ENCODE data around the gene FBXW11. TPM values are rescaled to one million over a fixed set of nuclear protein-coding genes. Genes with fewer than 3 reads are reported as not detected.

FBXW11 gene
- total RNA-seq (2016; rRNA removed; fragmentation: Illumina TruSeq; extraction: Trizol) (53.6 and 78.0 TPM in 2 replicates), polyA plus RNA-seq (2011; rRNA removed) (31.7 and 33.6 TPM in 2 replicates), polyA minus RNA-seq (2011; rRNA and poly(A)+ RNA removed; ENCODE audit: low replicate concordance) (103 and 117 TPM in 2 replicates), Bru-seq, nascent RNA (percentile 84 among the genes with signal in this experiment), BruChase-seq, experiment 1, labeled RNA remaining after a 6-hour chase (percentile 80 among the genes with signal in this experiment), BruChase-seq, experiment 2, labeled RNA remaining after a 2-hour chase (percentile 77 among the genes with signal in this experiment)
- 13.9 and 16.6 TPM in 2 replicates for total RNA-seq (2016; cell fraction: cytosol; rRNA removed; fragmentation: Illumina TruSeq; extraction: Trizol; ENCODE audit: low read depth)
- 52.4 and 73.5 TPM in 2 replicates for total RNA-seq (2016; cell fraction: insoluble cytoplasmic fraction; rRNA removed; fragmentation: Illumina TruSeq; extraction: Trizol)
- total RNA-seq (2016; cell fraction: membrane; rRNA removed; fragmentation: Illumina TruSeq; extraction: Trizol), result 54.3 and 57.1 TPM in 2 replicates
- 37.5 and 42.2 TPM in 2 replicates for total RNA-seq (2016; cell fraction: nucleus; rRNA removed; fragmentation: Illumina TruSeq; extraction: Trizol)
- polyA plus RNA-seq (2011; cell fraction: cytosol; rRNA removed), result 25.6 and 34.6 TPM in 2 replicates
- polyA plus RNA-seq (2011; cell fraction: nucleus; rRNA removed), result 16.7 and 20.7 TPM in 2 replicates
- 26.7 and 31.9 TPM in 2 replicates for polyA plus RNA-seq (2012)
- 5.1 and 5.2 TPM in 2 replicates for polyA plus RNA-seq (2016; cell fraction: cytosol; fragmentation: Illumina TruSeq; extraction: Trizol; ENCODE audit: low read depth)
- polyA plus RNA-seq (2016; cell fraction: insoluble cytoplasmic fraction; fragmentation: Illumina TruSeq; extraction: Trizol; ENCODE audit: low read depth), result 49.8 and 50.1 TPM in 2 replicates
- polyA plus RNA-seq (2016; cell fraction: membrane; fragmentation: Illumina TruSeq; extraction: Trizol; ENCODE audit: low read depth), result 19.6 and 21.6 TPM in 2 replicates
- polyA plus RNA-seq (2016; cell fraction: nucleus; fragmentation: Illumina TruSeq; extraction: Trizol; ENCODE audit: insufficient read depth, low read depth), result 22.7 and 23.9 TPM in 2 replicates
- 41.9 and 50.8 TPM in 2 replicates for polyA minus RNA-seq (2011; cell fraction: cytosol; rRNA and poly(A)+ RNA removed)
- 52.0 and 58.4 TPM in 2 replicates for polyA minus RNA-seq (2011; cell fraction: nucleus; rRNA and poly(A)+ RNA removed)
- long read RNA-seq, experiment 1, full-length matches to known transcripts, result 3 of 11 reads
- long read RNA-seq, experiment 1, partial matches to known transcripts, result 3 of 11 reads
- long read RNA-seq, experiment 1, other reads (novel, unspliced or antisense), result 5 of 11 reads
- long read RNA-seq, experiment 2, full-length matches to known transcripts, result 9 of 50 reads
- long read RNA-seq, experiment 2, partial matches to known transcripts, result 3 of 50 reads
- long read RNA-seq, experiment 2, other reads (novel, unspliced or antisense), result 38 of 50 reads

GRCh38 chr5:172006321-172007174 lies at the start of gene FBXW11:
TSS of gene FBXW11 (minus strand) at chr5:172006638. CDS start at chr5:172006502, 136 bp downstream.
- peak within 1 kb of the TSS; percentile 98 for H3K27ac ChIP-seq (ENCODE audit: extremely low read length, insufficient read depth, low read length)
- H3K9ac ChIP-seq (ENCODE audit: insufficient read depth, low read depth, low read length), result peak within 1 kb of the TSS; percentile 97
- BruUV-seq (replicated peaks), result no TSS peak
- peak within 1 kb of the TSS; percentile 78 to 99 (median 93) for H3K4me3 ChIP-seq (replicated peaks in 1 of 3; ENCODE audit: insufficient read depth in 1 of 3, low read depth in 2 of 3, low read length in 3 of 3)
- H3K79me2 ChIP-seq (ENCODE audit: insufficient read depth, low read length), result peaks cover 48% of the 10 kb centered on the region
- H3K27me3 ChIP-seq (ENCODE audit: control insufficient read depth in 1 of 2, insufficient read depth in 2 of 2, low read length in 2 of 2), result peaks cover 0 to 4% of the 10 kb centered on the region in 2 experiments; a peak in 1 of 5 replicates
- ChIA-PET POLR2A (interaction anchor here (0.6 to 1.8 kb wide), 16 partner anchors 9 to 673 kb away, joined by 3 to 21 read pairs (median 3); partner anchors contain the start of genes NPM1 and STK10), CTCF (ENCODE audit: low intra/inter-chr PET ratio, low total read pairs) (no interaction called here)
- intact Hi-C loops (cut with micrococcal nuclease; ENCODE audit: unreplicated experiment) (loop anchor here (2.0 kb wide), 1 partner anchor 94 kb away; no protein-coding TSS in a partner anchor), in situ Hi-C loops (cut with HindIII; ENCODE audit: extremely low pct_ligation_motif_present, low pct_unique_long_range_greater_than_20kb) (no loop called here)
- H4K20me1 ChIP-seq (ENCODE audit: insufficient read depth, low read length), result peaks cover 26% of the 10 kb centered on the region
- 0% methylated on average over 12 of the region's 81 CpGs for WGBS (ENCODE audit: low lambda C conversion rate)
- peak within 1 kb of the TSS; percentile 90 for H3K4me2 ChIP-seq (ENCODE audit: low read depth, low read length)
- DNase-seq (ENCODE audit: low spot score) (peak; percentile 94), FAIRE-seq (peak; percentile 95), ATAC-seq (peak; percentile 92)
- peak within 1 kb of the TSS; percentile 88 for H2AFZ ChIP-seq (ENCODE audit: low read length)
- peaks cover 42% of the 10 kb centered on the region for H3K4me1 ChIP-seq (ENCODE audit: insufficient read depth, low read length)
- H3K36me3 ChIP-seq (replicated peaks in 1 of 2; ENCODE audit: control insufficient read depth in 1 of 2, insufficient read depth in 2 of 2, low read length in 2 of 2), result no peaks in the 10 kb centered on the region
- H3K9me3 ChIP-seq (ENCODE audit: low read length), result no peaks in the 10 kb centered on the region
- no peak for TF ChIP-seq TMF1 (CRISPR knock-in tag; IDR thresholded peaks at IDR 0.05; ENCODE audit: low read depth)
- TF ChIP-seq ZNF431 (CRISPR knock-in tag; IDR thresholded peaks at IDR 0.05; ENCODE audit: borderline replicate concordance, low read depth), result no peak
- no peak for TF ChIP-seq FOSL1 (CRISPR knock-in tag; IDR thresholded peaks at IDR 0.05; ENCODE audit: borderline replicate concordance)
- TF ChIP-seq ZSCAN25 (CRISPR knock-in tag; IDR thresholded peaks at IDR 0.05), result peak; percentile 58; the same call in 1 of the 2 replicates
- TF ChIP-seq RORA (CRISPR knock-in tag; IDR thresholded peaks at IDR 0.05), result no peak
- peak; percentile 69; the same call in 1 of the 2 replicates for TF ChIP-seq GATA4 (IDR thresholded peaks at IDR 0.05; ENCODE audit: borderline replicate concordance, low read depth)
- TF ChIP-seq RXRA (CRISPR knock-in tag; IDR thresholded peaks at IDR 0.05), result no peak
- TF ChIP-seq CBX1 (IDR thresholded peaks at IDR 0.05; ENCODE audit: low read depth), result peak; percentile 21
- no peak for TF ChIP-seq RBAK (CRISPR knock-in tag; IDR thresholded peaks at IDR 0.05)
- TF ChIP-seq ZFX (CRISPR knock-in tag; IDR thresholded peaks at IDR 0.05; ENCODE audit: low read depth), result peak; percentile 90
- no peak; the same call in 1 of the 2 replicates for TF ChIP-seq SATB2 (CRISPR knock-in tag; IDR thresholded peaks at IDR 0.05)
- no peak for TF ChIP-seq CAMTA2 (CRISPR knock-in tag; IDR thresholded peaks at IDR 0.05; ENCODE audit: borderline replicate concordance)
- no peak for TF ChIP-seq ZNF883 (CRISPR knock-in tag; IDR thresholded peaks at IDR 0.05; ENCODE audit: not compliant biosample characterization)
- no peak for TF ChIP-seq ZNF672 (CRISPR knock-in tag; IDR thresholded peaks at IDR 0.05)
- no peak; the same call in 1 of the 2 replicates for TF ChIP-seq ZSCAN5A (CRISPR knock-in tag; IDR thresholded peaks at IDR 0.05; ENCODE audit: borderline replicate concordance)

Data from HepG2 (cell line).